Prostate gland (tissue), 2 donors: ENCODE results near the gene MAP3K4. TPM values are rescaled to one million over a fixed set of nuclear protein-coding genes. Genes with fewer than 3 reads are reported as not detected.

ENCODE experiments used
- DNase-seq: peaks from one replicate; pipeline ENCODE4 v3.0.0-alpha.2; 2019; ENCODE audit warnings: low spot score
- H3K27ac ChIP-seq, 2 donors: fragments of 200-600 bp; sonication (generic); 2 replicates each; pipeline ENCODE4 v1.5.1; 2017 to 2019
- H3K27me3 ChIP-seq: fragments of 200-600 bp; sonication (generic); replicated peaks from 2 replicates; pipeline ENCODE4 v1.5.1; 2019; ENCODE audit not compliant: insufficient read depth
- H3K36me3 ChIP-seq, 2 donors: fragments of 200-600 bp; sonication (generic); 1 replicate in 1 of 2; 2 replicates in 1 of 2; pipeline versions ENCODE4 v1.5.1 to v1.8.1; 2017 to 2019
- H3K4me1 ChIP-seq: fragments of 200-600 bp; sonication (generic); replicated peaks from 2 replicates; pipeline ENCODE4 v1.5.1; 2019
- H3K4me3 ChIP-seq, 2 donors: fragments of 200-600 bp; sonication (generic); 2 replicates each; pipeline ENCODE4 v1.5.1; 2017 to 2019
- H3K9me3 ChIP-seq: fragments of 200-600 bp; sonication (generic); 2 replicates; pipeline ENCODE4 v1.5.1; 2017
- POLR2A ChIP-seq: fragments of 450-650 bp; IDR thresholded peaks from one replicate; pipeline ENCODE4 v1.6.1; 2016; ENCODE audit warnings: antibody characterized with exemption, mild to moderate bottlenecking
- POLR2AphosphoS5 ChIP-seq: sonication (generic); formaldehyde crosslinking; IDR thresholded peaks from one replicate; pipeline ENCODE4 v1.6.1; 2017; ENCODE audit warnings: antibody characterized with exemption
- WGBS: methylation state at CpG from one replicate; pipeline ENCODE4 v1.1.5; 2018; 5-methylcytosine and 5-hydroxymethylcytosine counted together
- intact Hi-C: fragments of 100-400 bp; cut with DNase I; formaldehyde crosslinking; loops from one replicate; pipeline ENCODE4 v1.14.2; 2022
- total RNA-seq, 2 donors: library from RNA; depleted of rRNA; stranded (reverse); fragments of >200 nt; gene quantifications; one replicate each; pipeline ENCODE4 v1.1.0, GENCODE V29; 2016
- TF ChIP-seq, protein P1 (sequence below), 4 experiments: fragments of 200-600 bp in 2 of 4; fragments of 450-650 bp in 2 of 4; sonication (generic) in 2 of 4; IDR thresholded peaks; 1 replicate in 3 of 4; 2 replicates in 1 of 4; pipeline ENCODE4 v1.5.1; 2016 to 2019; ENCODE audit warnings: antibody characterized with exemption in 4 of 4, mild to moderate bottlenecking in 2 of 4, moderate library complexity in 2 of 4

Gene MAP3K4
- total RNA-seq, 2 donors from 2014 or later = 26.2 to 59.2 TPM

DNA sequence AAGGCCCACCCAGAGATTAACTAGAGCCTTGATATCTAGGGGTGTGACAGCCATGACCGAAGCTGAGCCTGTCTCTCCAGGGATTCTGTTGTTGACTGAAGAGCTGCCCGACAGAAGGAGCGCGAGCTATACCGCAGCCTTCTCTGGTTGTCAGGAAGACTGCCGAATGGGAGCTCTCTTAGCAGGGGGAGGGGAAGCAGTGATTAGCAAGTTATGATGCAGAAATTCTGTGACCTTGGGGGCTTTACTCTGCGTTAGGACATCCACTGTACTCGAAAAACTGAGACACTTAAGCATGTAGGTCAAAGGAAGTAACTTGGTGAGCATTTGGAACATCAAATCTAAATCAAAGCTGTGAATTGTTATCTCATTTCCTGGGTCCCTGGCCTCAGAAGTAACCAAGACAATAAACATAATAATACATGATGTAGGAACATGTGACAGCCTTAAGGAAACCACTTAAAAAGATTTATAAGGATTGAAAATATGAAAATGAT is 84.7 kb downstream of the MAP3K4 start:
- no peak for DNase-seq
- Histone ChIP-seq H3K36me3 (peaks cover 0 to under 1% of the 10 kb centered on the region in 2 donors), H3K27me3 (no peaks in the 10 kb centered on the region), H3K27ac (no peak overlapping the region), H3K9me3 (no peaks in the 10 kb centered on the region), H3K4me3 (no peak overlapping the region), H3K4me1 (no peaks in the 10 kb centered on the region)
- no peak for TF ChIP-seq POLR2A
- TF ChIP-seq, protein P1, sequence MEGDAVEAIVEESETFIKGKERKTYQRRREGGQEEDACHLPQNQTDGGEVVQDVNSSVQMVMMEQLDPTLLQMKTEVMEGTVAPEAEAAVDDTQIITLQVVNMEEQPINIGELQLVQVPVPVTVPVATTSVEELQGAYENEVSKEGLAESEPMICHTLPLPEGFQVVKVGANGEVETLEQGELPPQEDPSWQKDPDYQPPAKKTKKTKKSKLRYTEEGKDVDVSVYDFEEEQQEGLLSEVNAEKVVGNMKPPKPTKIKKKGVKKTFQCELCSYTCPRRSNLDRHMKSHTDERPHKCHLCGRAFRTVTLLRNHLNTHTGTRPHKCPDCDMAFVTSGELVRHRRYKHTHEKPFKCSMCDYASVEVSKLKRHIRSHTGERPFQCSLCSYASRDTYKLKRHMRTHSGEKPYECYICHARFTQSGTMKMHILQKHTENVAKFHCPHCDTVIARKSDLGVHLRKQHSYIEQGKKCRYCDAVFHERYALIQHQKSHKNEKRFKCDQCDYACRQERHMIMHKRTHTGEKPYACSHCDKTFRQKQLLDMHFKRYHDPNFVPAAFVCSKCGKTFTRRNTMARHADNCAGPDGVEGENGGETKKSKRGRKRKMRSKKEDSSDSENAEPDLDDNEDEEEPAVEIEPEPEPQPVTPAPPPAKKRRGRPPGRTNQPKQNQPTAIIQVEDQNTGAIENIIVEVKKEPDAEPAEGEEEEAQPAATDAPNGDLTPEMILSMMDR (IDR thresholded peaks at IDR 0.05) = no peak
- TF ChIP-seq POLR2AphosphoS5 = no peak
- 92% methylated on average over 8 of the region's 8 CpGs for WGBS
- intact Hi-C loops = no loop called here

DNA sequence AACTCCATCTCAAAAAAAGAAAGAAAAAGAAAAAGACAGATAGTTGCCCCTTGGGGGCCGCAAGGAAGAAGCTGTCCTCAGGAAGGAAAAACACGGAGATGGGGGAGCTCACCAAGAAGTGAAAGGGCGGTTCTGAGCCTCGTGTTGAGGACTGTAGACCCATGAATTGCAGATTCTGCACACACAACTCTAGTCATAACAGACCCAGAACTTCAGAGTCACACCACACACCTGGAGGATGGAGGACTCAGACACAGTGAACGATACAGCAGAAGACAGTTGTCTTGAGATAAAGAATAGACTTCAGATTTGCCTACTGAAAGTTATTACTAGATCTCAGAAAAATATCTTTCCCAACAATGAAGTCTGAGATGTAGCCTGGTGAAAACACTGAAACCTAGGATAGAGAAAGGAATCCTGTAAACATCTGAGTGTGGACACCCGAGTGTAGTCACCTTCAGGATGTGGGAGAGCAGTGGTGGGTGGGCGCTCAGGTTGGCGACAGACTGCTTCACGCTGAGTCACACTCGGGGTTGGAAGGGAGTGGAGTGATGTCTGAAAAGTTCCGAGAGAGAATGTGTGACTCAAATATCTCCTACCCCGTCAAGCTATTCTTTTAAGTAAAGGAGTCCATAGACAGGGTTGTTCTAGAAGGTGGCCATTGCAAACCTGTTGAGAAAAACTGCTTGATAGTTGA is 88.1 kb downstream of the MAP3K4 start:
- no peaks in the 10 kb centered on the region for H3K27me3 ChIP-seq
- H3K4me1 ChIP-seq = no peaks in the 10 kb centered on the region
- H3K4me3 ChIP-seq = no peak overlapping the region
- no peaks in the 10 kb centered on the region for H3K9me3 ChIP-seq
- DNase-seq = no peak
- WGBS = 89% methylated on average over 12 of the region's 12 CpGs
- intact Hi-C loops = no loop called here
- TF ChIP-seq POLR2AphosphoS5 (no peak), POLR2A (no peak)
- TF ChIP-seq, protein P1 (IDR thresholded peaks at IDR 0.05) = no peak
- H3K27ac ChIP-seq = no peak overlapping the region
- peaks cover 0 to 4% of the 10 kb centered on the region in 2 donors for H3K36me3 ChIP-seq

DNA sequence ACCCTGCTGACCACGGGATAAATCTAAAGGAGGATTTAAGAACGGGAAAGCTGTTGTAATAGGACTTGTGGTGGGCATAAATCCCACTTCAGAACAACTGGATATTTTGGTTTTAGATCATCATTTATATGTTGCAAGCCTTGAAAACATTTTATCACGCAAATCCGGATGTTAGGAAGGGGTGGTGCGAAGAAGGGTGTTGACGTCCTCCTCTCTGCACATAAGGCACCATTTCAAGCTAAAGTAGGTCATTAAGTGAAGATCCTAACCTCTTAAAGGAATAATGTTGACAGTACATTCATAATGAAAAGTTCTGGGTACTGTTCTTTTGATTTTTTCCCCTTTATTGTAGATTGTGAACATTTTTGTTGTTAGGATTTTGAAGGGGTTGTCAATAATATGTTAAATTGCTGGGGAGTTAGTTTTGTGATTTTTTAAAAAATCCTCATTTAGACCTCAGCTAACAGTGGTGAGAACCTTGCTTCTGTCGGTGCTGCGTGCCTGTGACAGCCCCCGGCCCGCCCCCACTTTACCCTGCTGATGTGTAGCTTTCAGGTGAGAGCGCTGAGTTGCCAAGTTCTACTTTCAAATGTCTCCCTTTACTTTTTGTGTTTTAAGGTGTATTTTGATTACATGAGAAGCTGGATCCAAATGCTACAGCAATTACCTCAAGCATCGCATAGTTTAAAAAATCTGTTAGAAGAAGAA is 88.8 kb downstream of the MAP3K4 start:
- Histone ChIP-seq H3K27me3 (no peaks in the 10 kb centered on the region), H3K4me1 (no peaks in the 10 kb centered on the region), H3K27ac (no peak overlapping the region), H3K4me3 (no peak overlapping the region), H3K9me3 (no peaks in the 10 kb centered on the region), H3K36me3 (peaks cover 0 to 4% of the 10 kb centered on the region in 2 donors)
- TF ChIP-seq POLR2AphosphoS5 = no peak
- no peak for TF ChIP-seq POLR2A
- TF ChIP-seq, protein P1 (IDR thresholded peaks at IDR 0.05) = no peak
- whole genome bisulfite sequencing = 93% methylated on average over 12 of the region's 12 CpGs
- intact Hi-C loops = no loop called here
- no peak for DNase-seq

DNA sequence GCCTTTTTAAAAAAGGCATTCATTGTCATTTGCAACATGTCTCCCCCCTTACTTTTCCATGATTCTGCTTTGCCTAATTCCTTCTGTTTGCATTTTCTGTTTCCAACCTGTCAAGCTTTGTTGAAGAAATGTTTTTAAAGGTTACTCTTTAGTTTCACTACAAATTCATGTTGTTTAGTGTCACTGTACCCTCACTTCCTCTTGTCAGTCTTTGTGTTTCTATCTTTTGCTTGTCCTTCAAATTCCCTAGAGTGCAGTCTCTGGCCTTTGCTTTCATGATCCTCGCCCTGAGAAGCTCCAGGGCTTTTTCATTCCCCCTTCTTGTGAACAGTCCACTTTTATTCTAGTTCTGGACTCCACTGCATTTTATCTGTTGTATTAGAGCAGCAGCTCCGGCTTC is 90.6 kb downstream of the MAP3K4 start:
- Histone ChIP-seq H3K27me3 (no peaks in the 10 kb centered on the region), H3K4me1 (no peaks in the 10 kb centered on the region), H3K9me3 (no peaks in the 10 kb centered on the region), H3K27ac (no peak overlapping the region), H3K36me3 (peaks cover 0 to 4% of the 10 kb centered on the region in 2 donors), H3K4me3 (no peak overlapping the region)
- WGBS = 96% methylated on average over 2 of the region's 2 CpGs
- no peak for DNase-seq
- TF ChIP-seq, protein P1 (IDR thresholded peaks at IDR 0.05) = no peak
- no peak for TF ChIP-seq POLR2AphosphoS5
- no peak for TF ChIP-seq POLR2A
- intact Hi-C loops = no loop called here
